ENCODE data around the gene ATP7A.

Gene ATP7A

GRCh38 chrX:77949840-77950239 is 39.3 kb downstream of the ATP7A start:
- TF ChIP-seq, protein P1, sequence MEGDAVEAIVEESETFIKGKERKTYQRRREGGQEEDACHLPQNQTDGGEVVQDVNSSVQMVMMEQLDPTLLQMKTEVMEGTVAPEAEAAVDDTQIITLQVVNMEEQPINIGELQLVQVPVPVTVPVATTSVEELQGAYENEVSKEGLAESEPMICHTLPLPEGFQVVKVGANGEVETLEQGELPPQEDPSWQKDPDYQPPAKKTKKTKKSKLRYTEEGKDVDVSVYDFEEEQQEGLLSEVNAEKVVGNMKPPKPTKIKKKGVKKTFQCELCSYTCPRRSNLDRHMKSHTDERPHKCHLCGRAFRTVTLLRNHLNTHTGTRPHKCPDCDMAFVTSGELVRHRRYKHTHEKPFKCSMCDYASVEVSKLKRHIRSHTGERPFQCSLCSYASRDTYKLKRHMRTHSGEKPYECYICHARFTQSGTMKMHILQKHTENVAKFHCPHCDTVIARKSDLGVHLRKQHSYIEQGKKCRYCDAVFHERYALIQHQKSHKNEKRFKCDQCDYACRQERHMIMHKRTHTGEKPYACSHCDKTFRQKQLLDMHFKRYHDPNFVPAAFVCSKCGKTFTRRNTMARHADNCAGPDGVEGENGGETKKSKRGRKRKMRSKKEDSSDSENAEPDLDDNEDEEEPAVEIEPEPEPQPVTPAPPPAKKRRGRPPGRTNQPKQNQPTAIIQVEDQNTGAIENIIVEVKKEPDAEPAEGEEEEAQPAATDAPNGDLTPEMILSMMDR (IDR thresholded peaks at IDR 0.05; ENCODE audit: low read depth, low read length): no peak
- DNase-seq (ENCODE audit: extremely low read depth, low read depth): no peak

DNA sequence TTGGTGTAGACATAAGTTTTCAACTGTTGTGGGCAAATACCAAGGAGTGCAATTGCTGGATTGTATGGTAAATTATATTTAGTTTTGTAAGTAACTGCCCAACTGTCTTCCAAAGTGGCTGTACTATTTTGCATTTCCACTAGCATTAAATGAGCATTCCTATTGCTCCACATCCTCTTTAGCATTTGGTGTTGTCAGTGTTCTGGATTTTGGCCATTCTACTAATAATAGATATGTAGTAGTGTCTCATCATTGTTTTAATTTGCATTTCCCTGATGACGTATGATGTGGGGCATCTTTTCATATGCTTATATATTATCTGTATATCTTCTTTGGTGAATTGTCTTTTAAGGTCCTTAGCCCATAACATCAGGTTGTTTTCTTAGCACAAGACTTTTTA is 41.7 kb downstream of the ATP7A start:
- TF ChIP-seq, protein P1 (IDR thresholded peaks at IDR 0.05; ENCODE audit: low read depth, low read length): no peak
- no peak for DNase-seq (ENCODE audit: extremely low read depth, low read depth)

DNA sequence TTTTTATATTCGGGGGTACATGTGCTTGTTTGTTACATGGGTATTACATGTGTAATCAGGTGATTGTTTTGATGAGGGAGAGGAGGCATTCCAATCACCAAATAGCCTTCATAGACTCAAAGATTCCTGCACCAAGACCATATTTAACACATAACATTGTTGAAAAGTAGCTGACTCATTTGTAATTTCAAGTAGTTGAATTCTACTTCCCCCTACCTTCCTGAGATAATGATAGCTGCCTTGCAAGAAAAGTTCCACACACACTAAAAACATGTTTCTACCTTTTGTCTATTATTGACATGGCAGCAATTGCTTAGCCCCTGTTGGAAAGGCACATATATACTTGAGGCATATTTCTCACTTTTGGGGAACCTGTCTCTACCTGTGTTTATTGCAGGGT is 42.8 kb downstream of the ATP7A start:
- no peak for DNase-seq (ENCODE audit: extremely low read depth, low read depth)
- TF ChIP-seq, protein P1 (IDR thresholded peaks at IDR 0.05; ENCODE audit: low read depth, low read length): no peak

DNA sequence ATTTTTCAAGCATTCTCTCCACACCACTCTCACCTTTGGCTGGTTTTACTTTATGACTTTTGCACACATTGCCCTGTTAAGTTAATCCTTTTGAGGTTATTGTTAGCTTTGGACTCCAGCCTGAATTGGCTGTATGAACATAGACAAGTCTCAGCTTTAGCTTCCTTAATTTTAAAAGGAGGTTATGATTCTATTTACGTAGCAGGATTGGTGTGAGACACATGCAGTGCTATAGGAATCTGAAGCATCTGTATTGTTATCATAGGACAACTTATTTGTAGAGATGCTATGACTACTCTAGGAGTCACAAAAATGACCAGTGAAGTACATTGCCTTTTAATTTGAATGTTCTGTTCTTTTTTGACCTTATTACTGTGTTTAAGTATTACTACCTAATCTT is 43.2 kb downstream of the ATP7A start:
- TF ChIP-seq, protein P1 (IDR thresholded peaks at IDR 0.05; ENCODE audit: low read depth, low read length): no peak
- no peak for DNase-seq (ENCODE audit: extremely low read depth, low read depth)

- TF ChIP-seq, protein P1 (IDR thresholded peaks at IDR 0.05; ENCODE audit: low read depth, low read length): no peak
- no peak for DNase-seq (ENCODE audit: extremely low read depth, low read depth)
Observed at GRCh38 chrX:77960567-77960966, 50.1 kb downstream of the ATP7A start.

DNA sequence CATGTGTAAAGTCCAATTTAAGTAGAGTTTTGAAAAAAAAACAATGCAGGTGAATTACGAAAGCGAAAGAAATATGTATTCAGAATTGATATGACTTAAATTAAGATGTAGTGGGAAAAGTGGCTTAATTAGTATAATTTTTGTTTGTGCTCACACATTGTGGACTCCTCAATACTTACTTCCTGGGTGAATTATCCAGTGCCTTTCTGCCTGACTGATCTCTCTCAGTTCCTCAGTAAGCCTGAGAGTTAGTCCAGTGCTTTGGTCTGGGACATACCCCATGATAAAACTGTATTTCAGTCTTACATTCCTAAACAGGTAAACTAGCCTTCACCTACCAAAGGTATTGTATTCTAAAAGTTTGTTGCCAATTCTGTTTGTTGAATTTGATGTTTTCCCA is 50.6 kb downstream of the ATP7A start:
- no peak for DNase-seq (ENCODE audit: extremely low read depth, low read depth)
- TF ChIP-seq, protein P1 (IDR thresholded peaks at IDR 0.05; ENCODE audit: low read depth, low read length): no peak

DNA sequence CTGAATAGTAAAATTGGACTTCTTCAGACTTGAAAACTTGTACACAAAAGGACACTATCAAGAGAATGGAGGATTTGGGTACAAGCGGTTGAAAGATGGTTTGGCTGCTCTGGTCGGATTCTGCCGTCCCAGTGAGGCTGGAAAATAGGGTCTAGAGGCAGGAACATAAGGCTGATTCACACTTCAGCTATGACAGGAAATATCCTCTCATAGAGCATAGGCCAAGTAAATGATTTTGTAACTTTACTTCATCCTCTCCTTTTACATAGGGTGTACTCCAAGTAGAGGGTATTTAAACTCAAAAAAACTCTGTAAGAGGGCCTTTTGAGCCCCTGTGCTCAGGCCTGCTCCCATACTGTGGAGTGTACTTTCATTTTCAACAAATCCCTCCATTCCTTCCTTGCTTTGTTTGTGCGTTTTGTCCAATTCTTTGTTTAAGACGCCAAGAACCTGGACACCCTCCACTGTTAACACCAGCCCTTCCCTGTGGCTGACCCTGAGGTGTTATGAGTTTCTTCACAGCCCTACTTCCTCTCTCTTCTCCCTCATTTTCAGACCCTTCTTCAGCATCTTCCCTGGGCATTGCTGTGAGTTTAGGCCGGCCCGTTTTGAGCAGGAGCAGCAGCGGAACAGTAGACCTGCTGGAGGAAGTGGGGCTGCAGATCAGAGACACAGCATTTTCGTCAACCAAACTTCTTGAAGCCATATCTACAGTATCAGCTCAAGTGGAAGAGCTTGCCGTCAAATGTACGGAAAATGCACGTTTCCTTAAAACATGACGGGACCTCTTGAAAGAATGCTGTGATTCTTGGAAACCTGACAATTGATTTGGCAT is 51.8 kb downstream of the ATP7A start:
- DNase-seq (ENCODE audit: extremely low read depth, low read depth): no peak
- TF ChIP-seq, protein P1 (IDR thresholded peaks at IDR 0.05; ENCODE audit: low read depth, low read length): no peak

Measured in AG09319 (cell line).